NCI-H1092 treated with DMSO at 0.1 percent for 48 hours (cell line): ENCODE results near the gene DPYD.

Experiments used
- DNase-seq: peaks from one replicate; lab custom pipeline; 2025; lab: John Stamatoyannopoulos, UW

The DPYD gene

DNA sequence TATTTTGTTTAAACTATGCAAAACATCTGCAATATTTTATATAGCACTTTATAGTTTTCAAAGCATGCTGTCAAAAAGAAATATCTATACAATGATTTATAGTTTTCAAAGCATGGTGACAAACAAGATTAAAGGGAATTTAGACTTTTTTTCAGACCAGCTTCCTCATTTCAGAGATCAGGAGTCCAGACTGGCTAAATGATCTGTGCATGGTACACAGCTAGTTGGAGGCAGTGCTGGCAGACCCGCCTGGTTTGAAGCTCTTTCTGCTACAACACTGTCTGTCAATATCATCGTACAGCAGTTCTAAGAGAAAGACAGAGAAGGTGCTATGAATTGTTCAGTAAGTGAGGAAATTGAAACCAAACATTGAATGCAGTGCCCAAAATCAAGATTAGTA is 720.2 kb downstream of the DPYD start:
- DNase-seq = no peak

DNA sequence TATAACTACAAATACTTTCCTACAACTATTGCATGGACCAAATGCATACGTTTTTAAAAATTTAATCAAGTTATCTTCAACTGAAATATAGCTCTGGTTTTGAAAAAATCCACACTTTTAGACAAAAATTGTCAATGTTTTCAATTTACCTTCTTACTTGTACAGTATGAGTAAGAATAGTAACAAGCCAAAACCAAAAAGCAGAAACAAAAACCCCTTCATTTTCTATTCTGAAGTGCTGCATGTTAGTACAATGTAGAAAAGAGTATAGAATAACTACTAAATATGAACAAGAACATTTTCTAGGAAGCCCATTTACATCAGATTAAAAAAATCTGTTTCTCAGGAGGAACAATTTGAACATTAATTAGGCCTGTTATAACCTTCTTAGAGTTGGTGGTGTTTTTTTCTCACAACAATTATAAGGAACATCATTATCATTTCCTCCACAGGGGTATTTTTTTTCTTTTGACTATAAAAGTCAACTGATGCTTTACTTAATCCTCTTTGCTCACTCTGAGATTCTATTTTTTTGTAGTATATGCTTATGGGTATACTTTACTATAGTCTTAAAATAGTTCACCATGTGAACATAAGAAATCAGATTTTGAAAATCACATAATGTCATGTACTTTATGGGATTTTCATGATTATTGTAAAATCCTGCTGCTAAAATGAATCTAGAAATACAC is 723.9 kb downstream of the DPYD start:
- no peak for DNase-seq

DNA sequence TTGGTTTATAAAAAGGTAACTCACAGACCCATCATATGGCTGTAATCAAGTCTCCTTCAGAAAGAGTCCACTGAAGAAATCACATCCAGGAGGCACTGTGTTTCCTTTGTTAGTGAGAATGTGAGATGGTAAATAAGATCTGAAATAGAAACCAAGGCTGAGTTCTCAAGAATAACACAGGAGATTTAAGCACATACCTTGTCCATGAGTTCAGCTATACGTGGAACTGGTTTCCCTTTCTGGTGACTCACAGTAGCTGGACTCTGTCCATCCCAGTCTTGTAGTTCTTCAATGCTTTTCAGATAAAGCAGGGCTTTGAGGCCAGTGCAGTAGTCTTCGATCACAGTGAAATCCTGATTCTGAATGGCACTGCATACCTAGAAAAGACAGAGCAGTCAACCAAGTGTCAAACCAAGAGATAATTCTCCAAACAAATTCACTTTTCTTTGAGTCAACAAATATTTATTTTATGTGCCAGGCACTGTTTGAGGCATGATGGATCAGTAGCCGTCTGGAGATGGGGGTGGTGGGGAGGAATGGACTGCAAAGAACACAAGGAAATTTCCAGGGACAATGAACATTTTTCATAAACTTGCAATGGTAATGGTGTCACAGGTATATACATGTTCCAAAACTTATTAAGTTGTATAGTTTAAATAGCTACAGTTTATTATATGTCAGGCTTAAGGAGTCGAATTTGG is 727.8 kb downstream of the DPYD start:
- no peak for DNase-seq

DNA sequence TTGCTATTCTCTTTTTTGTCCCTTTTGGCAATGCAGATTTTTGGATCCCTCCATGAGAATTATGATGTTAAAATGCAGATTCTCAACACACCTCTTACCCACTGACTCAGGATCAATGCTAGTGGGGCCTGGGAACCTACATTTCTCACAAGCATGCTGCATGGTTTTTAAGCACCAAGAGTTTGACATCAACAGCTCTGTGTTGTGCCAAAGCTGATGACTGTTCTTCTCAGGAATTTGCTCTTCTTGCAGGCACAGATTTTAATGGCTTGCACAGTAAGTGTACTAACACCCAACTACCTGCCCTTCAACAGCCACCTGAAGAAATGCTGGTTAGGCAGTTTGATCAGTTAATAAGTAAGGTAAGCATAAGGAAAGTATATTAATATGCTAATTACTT is 730.5 kb downstream of the DPYD start:
- DNase-seq = no peak

DNA sequence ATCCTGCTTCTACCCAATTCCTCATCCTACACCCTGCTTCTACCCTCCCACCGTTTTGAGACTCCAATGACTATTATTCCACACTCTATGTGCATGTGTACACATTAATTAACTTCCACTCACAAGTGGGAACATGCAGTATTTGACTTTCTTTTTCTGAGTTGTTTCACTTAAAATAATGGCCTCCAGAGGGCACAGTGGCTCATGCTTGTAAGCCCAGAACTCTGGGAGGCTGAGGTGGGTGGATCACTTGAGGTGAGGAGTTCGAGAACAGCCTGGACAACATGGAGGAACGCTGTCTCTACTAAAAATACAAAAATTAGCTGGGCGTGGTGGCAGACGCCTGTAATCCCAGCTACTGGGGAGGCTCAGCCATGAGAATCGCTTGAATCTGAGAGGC is 734.5 kb downstream of the DPYD start:
- DNase-seq = no peak

DNA sequence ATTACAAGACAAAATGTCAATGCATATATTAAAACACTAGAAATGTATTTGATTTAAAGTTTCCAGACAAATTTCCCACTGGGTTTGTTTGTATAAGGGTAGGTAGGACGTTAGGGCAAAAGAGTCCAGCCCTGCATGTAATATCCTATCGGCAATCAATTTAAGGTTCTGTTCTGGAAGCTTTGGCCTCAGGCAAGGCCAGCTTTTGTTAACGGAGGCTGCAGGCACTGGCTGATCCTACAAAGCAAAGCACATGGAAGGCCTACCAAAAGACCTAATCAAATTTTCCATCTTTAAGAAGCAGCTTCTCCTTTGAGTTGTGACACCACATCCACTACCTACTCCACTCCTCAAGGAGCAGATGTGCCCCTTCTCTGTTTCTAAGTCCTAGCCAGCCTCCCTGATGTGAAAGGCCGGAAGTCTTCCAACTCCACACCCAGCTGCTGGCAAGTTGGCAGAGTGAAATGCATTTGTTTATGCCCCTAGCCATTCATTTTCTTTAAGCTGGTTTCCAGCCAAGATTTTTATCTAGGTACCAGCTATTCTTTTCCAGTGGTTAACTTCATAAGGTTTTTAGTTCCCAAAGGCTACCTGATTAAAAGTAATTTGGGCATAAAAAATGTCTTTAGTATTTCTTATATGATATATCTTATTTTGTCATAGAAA is 746.7 kb downstream of the DPYD start:
- DNase-seq = no peak

DNA sequence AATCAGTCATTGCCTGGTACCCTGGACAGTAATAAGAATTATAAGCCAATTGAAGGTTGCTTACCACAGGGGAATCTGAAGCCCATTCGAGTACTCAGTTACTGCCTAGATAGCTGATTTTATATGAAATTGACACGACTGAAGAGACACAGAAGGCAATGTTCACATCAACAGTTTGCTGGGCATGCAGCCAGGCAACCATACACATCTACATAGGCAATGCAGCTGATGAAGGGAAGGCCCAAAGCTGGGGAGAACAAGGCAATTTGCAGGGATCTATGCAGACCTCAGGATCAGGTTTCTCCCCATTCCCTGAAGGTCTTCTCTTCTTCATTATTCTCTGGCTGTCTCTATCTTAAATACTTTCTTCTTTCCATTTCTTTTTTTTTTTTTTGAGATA is 750.5 kb downstream of the DPYD start:
- no peak for DNase-seq

DNA sequence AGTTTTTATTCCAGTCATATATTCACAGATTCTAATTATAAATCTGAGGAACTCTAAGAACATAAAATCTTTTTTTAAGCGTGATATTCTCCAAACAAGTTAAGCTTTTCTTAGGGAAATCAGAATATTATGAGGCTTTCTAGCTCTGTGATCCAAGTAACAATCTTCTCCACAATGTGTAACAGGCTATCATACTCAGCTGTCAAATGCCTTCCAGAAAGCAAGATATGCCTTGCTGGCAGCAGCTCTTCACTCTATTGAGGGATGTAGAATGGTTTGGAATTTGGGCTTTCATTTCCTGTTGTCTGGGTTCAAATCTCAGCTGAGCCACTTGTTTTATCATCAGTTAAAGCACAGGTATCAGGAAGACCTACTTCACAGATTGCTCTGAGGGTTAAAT is 752.8 kb downstream of the DPYD start:
- no peak for DNase-seq

DNA sequence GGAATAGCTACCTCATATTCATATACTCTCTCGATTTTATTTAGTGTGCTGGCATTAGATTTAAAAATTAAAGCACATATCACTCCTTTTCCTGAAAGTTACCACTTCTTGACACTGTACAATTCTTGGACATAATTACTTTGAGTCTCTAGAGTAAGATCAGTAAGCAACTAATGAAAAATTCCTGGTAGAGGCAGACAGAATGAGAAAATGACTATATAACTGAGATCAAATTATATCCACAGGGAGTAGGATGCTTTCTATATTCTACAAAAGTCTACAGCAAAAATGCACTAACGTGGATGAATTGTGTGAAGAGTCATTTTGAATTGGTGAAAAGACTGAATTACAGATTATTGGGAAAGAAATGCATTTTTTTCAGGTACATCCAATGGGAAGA is 753.6 kb downstream of the DPYD start:
- DNase-seq = no peak

DNA sequence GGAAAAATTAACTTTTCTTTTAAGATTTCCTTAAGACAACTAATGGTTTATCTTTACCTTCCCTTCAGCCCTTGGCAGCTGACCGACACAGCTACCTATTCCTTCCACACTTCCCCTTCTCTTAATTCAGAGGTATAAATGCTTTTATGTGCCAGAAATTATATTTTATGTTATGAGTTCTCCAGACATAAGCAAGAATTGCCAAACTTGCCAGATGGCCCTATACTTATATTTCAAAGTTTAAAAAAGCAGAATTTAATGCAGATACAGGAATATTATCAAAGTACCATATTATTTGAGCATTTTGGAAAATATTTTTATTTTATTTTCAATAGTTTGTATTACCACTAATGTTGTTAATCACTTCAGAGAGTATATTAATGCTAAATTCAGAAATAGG is 754.2 kb downstream of the DPYD start:
- no peak for DNase-seq

DNA sequence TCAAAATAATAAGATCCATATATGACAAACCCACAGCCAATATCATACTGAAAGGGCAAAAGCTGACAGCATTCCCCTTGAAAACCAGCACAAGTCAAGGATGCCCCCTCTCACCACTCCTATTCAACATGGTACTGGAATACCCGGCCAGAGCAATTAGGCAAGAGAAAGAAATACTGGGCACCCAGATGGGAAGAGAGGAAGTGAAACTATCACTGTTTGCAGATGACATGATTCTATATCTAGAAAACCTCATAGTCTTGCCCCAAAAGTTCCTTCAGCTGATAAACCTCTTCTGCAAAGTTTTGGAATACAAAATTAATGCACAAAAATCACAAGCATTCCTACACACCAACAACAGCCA is 756.6 kb downstream of the DPYD start:
- no peak for DNase-seq

DNA sequence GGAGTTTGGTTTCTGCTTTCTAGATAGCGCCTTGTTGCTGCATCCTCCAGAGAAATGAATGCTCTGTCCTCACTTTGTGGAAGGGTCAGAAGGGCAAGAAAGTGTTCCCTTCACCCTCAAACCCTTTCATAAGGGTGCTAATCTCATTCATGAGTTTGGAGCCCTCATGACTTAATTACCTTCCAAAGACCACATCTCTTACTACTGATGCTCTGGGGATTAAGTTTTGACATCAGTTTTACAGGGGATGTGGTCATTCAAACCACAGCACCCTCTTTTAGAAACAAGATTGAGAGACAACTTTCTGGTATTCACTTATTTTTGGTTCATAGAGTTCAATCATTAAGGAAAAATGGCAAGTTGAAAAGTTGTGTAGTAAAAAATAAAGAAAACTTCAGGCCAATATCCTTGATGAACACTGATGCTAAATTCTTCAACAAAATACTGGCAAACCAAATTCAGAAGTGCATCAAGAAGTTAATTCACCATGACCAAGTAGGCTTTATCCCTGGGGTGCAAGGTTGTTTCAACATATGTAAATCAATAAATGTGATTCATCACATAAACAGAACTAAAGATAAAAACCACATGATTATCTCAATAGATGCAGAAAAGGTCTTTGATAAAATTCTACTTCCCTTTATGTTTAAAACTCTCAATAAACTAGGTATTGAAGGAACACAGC is 757.1 kb downstream of the DPYD start:
- DNase-seq = no peak

DNA sequence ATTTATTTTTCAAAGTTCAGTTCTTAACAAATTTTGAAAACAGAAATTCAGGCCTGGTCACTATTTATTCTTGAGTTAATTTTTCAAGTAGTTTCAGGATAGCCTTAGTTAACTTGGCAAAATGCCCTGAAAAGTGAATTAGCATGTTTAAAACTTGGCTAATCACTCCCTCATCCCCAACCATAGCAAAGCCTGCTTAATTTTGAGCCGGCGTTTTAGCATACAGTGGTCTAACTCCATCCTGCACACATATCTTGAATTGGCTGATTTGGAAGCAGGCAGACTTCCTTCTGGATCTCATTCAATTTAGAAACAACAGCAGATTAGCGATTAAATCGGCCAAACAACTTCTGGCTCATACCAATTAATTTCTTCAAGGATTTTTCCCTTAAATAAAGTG is 760.0 kb downstream of the DPYD start:
- no peak for DNase-seq

DNA sequence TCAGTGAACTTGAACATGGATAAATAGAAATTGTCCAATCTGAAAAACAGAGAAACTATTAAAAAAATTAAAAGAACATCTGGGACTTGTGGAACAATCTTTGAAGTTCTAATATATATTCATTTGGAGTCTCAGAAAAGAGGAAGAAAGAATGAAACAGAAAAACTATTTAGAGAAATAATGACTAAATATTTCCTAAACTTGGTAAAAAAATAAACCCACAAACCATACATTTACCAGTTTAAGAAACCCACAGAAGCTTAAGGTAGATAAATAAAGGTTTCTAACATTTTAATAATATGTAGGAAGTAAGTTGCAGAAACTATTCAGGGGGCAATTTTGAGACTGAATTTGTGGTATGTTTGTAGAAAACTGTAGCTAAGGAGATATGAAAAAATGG is 761.5 kb downstream of the DPYD start:
- no peak for DNase-seq

DNA sequence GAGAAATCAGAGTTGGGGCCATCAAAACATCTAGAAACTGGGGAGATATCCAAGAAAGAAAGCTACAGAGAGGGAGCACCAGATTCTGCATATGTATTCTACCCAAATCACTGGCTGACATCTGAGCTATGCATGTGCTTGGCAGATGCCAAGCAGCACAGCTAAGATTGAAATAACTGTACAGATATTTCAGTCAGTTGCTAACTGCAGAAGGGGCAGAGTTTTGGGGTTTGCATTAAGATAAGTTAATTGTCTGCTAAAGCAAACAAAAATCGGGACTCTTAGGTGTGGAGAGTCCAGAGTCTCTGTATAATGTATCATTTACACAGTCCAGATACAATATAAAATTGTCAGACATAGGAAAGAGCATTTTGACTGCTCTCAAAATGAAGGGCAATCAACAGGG is 762.1 kb downstream of the DPYD start:
- DNase-seq = no peak

DNA sequence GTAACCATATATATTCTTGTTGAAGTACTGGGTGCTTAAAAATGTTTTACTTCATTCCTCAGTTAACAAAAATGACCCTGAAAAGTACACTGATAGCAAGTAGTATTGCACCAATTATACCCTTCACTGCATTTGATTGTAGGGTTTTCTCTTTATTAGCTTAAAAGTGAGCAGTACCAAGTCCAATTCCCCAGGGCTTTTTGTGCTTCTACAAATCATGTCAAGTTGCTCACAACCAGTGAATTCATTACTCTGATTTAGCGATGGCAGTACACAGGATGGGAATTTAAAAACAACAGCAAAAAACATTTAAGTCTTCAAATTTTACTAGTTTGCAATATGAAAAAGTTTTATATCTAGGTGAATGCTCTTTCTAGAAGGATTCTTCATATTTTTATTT is 762.8 kb downstream of the DPYD start:
- DNase-seq = no peak

DNA sequence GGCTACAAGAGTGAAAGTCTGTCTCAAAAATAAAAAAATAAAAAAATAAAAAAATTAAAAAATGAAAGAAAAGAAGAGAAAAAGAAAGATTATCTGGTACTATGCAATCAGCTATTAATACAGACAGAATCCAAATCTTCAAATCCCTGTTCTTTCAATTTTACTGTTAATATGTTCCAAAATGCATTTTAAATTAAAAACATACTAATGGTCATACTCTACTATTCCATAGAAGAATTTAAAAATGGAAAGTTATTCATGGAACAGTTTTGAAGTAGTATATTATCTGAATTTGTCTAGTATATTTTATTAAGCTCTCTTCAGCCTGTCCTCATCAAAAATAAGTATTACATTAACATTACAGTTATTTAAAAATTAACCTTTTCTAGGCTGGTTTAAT is 769.2 kb downstream of the DPYD start:
- DNase-seq = no peak

DNA sequence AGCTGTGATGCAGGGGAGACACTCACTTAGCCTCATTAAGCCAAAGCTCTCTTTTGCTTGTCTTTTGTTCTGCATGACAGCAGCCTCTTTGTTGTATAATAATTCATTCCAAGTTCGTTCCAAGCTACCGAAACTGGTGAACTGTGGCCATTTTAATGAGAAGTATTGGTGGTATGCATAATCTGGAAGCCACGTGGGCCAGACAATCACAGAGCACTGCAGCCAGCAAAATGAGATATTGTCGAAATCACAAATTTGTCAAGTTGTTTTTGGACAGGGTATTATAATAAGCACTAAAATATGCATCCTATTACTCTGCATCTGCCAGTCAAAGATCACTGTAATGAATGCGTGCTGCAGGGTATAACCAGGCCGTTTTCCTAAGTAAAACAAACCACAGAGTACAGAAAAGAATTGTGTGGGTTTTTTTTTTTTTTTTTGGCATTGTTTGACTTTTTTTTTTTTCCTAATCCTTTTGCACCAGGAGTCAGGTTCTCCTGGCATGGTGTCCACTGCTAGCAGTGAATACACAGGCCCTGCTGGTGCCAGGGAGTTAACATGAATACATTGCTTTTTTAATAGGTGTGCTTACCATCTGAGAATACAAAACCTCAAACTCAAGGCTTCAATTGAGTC is 775.4 kb downstream of the DPYD start:
- no peak for DNase-seq

DNA sequence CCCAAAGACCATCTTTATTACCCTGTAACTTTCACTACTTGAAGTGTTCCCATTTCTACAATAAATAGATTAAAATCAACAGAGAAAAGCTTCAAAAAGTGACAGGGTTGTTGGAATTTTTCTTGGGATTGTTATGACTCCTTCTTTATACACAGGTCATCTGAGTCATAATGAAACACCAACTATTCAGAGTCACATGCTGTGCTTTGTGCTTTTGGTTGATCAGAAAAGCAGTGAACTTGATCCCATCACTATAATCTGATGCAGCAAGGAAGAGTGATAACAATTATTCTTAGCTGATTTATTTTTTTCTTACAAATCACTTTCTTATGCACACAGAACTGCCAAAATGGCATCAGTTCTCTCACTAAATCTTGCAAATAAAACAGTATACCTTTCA is 776.3 kb downstream of the DPYD start:
- no peak for DNase-seq

DNA sequence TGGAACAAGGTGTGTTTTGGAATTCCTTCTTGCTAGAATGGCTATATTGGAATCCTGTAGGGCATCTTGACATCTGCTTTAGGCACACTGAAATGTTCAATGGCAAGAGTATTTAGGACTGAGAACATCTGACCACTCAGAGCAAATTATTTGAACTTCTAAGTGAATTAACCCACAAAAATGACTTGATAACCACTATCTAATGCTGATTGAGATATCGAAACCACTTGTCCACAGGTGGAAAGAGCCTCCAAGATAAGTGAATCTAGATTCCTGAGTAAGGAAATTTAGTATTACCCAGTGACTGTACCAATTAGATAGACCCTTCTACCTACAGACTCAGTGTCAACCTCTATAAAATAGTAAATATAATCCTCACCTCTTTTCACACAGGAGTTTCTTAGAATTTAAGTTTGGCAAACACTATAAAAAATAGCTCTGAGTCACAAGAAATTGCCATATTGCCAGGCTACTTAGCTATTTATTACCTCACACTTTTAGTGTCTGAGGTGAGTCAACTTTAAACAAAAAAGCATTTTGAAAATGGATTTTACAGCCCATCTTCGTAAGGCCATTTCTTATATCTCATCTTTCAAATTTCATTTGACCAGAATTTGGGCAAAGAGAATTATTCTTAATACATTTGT is 777.5 kb downstream of the DPYD start:
- DNase-seq = no peak

DNA sequence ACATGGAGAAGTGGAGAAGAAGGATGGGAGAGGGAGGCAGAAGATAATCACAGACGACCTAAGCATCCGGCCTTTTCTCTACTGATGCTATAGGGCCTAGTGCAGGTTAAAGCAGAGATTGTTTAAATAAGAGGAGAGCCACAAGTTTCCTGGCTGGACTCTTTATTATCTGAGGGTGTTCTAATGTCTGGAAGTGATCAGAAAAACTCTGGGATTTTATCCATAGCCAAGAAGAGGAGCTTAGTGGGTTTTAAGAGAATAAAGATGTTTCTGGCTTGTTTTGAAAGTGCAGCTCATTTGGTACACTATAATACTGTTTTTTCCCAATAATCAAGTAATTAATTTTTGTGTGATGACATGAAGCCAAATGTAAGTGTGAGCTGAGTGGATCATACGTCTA is 780.2 kb downstream of the DPYD start:
- DNase-seq = no peak

DNA sequence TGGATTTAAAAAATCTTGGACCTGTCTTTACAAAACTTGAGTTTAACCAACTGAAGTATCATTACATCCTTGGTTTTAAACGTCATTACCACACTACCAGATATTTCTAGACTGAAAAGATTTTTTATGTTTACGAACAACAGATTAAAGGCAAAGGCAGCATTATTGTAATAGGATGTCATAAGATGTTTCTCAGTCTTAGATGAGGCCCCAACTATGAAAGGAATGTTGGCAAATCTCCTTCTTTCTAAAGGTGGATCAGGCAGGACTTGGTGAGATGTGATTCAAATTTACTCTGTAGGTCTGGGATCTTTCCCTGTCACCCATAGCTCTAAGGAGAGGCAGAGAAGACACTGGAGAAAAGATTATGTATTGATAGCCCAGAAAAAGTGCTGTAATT is 781.3 kb downstream of the DPYD start:
- DNase-seq = no peak
